BLaER1 treated with 17β-estradiol and CSF1 and Interleukin-3, amounts not matched to agents 10 nM and 100 nM (cell line): ENCODE results near the gene ANKRD31.
"Not testable (repeated sequence)": the region's sequence is repeated elsewhere in the genome, so short reads cannot be mapped to it uniquely, and the experiment has no call there.

Experiments used
- H3K27ac ChIP-seq, 11 experiments: shearing (Covaris generic); formaldehyde crosslinking; 2 replicates each; pipeline ENCODE4 v1.8.1; 2022
- H3K27me3 ChIP-seq, 11 experiments: shearing (Covaris generic); formaldehyde crosslinking; 2 replicates each; pipeline ENCODE4 v1.8.1; 2022
- H3K36me3 ChIP-seq, 11 experiments: shearing (Covaris generic); formaldehyde crosslinking; 2 replicates each; pipeline ENCODE4 v1.8.1; 2022
- H3K4me1 ChIP-seq, 10 experiments: shearing (Covaris generic); formaldehyde crosslinking; 2 replicates each; pipeline ENCODE4 v1.8.1; 2022
- H3K4me2 ChIP-seq, 11 experiments: shearing (Covaris generic); formaldehyde crosslinking; 2 replicates each; pipeline ENCODE4 v1.8.1; 2022
- H3K4me3 ChIP-seq, 10 experiments: shearing (Covaris generic); formaldehyde crosslinking; 2 replicates each; pipeline ENCODE4 v1.8.1; 2022
- H3K9ac ChIP-seq, 11 experiments: shearing (Covaris generic); formaldehyde crosslinking; 2 replicates each; pipeline ENCODE4 v1.8.1; 2022
- H3K9me3 ChIP-seq, 11 experiments: shearing (Covaris generic); formaldehyde crosslinking; replicated peaks in 1 of 11; 2 replicates each; pipeline ENCODE4 v1.8.1; 2022
- H4K20me1 ChIP-seq, 11 experiments: shearing (Covaris generic); formaldehyde crosslinking; 2 replicates each; pipeline ENCODE4 v1.8.1; 2022
- Cebpa-rat ChIP-seq, 11 experiments: shearing (Covaris generic); IDR thresholded peaks; 2 replicates each; pipeline ENCODE4 v1.8.1; 2022

Gene ANKRD31

GRCh38 chr5:75168026-75168735, 68.5 kb downstream of the ANKRD31 start:
- no peak for TF ChIP-seq Cebpa-rat (IDR thresholded peaks at IDR 0.05)
- H3K4me1 ChIP-seq, result no peaks in the 10 kb centered on the region
- H3K36me3 ChIP-seq, result no peaks in the 10 kb centered on the region
- no peaks in the 10 kb centered on the region for H3K27me3 ChIP-seq
- H3K27ac ChIP-seq, result no peak overlapping the region
- no peaks in the 10 kb centered on the region for H4K20me1 ChIP-seq
- H3K9me3 ChIP-seq, result peaks cover 0 to 2% (median under 1%) of the 10 kb centered on the region in 11 experiments; a peak in 5 of 22 replicates
- no peak overlapping the region for H3K4me2 ChIP-seq
- no peak overlapping the region for H3K9ac ChIP-seq
- no peak overlapping the region for H3K4me3 ChIP-seq

- H3K27me3 ChIP-seq, result no peaks in the 10 kb centered on the region
- no peaks in the 10 kb centered on the region for H3K4me1 ChIP-seq
- no peak for TF ChIP-seq Cebpa-rat (IDR thresholded peaks at IDR 0.05)
- no peak overlapping the region for H3K4me3 ChIP-seq
- no peaks in the 10 kb centered on the region for H4K20me1 ChIP-seq
- H3K9ac ChIP-seq, result no peak overlapping the region
- H3K27ac ChIP-seq, result no peak overlapping the region
- H3K9me3 ChIP-seq, result peaks cover 3 to 10% (median 5%) of the 10 kb centered on the region in 11 experiments; a peak in 21 of 22 replicates
- H3K36me3 ChIP-seq, result no peaks in the 10 kb centered on the region
- H3K4me2 ChIP-seq, result no peak overlapping the region
Observed at GRCh38 chr5:75167345-75167744, 69.3 kb downstream of the ANKRD31 start.

DNA sequence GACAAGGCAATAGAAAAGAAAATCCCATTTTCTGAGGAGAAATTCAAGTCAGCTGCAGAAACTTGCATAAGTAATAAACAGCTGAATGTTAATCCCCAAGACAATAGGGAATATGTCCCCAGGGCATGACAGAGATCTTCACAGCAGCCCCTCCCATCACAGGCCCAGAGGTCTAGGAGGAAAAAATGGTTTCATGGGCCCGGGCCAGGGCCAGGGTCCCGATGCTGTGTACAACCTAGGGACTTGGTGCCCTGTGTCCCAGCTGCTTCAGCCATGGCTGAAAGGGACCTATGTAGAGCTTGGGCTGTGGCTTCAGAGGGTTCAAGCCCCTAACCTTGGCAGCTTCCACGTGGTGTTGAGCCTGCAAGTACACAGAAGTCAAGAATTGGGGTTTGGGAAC, 75.2 kb downstream of the ANKRD31 start:
- H3K36me3 ChIP-seq, H3K4me1 ChIP-seq, H3K4me2 ChIP-seq, H3K9ac ChIP-seq, H3K27me3 ChIP-seq, H3K27ac ChIP-seq, H4K20me1 ChIP-seq: not testable (repeated sequence)
- 0 out of 20 replicates have a peak overlapping the region, but pooled peaks of 1 of the 10 experiments have one; percentile 19 for H3K4me3 ChIP-seq
- H3K9me3 ChIP-seq, result peaks cover 39 to 58% (median 49%) of the 10 kb centered on the region in 11 experiments

DNA sequence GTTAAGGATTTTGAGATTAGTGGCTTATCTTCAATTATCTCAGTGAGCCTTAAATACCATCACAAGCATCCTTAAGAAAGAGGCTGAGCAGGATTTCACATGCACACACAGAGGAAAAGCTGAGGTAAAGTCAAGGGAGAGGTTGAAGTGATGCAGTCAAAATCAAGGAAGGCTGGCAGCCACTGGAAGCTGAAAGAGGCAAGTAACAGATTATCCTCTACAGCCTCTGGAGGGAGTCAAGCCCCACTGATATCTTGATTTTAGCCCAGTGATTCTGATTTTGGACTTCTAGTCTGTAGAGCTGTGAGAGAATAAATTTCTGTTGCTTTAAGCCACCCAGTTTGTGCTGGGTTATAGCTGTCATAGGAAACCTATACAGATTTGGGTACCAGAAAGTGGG, 80.1 kb downstream of the ANKRD31 start:
- Histone ChIP-seq H3K9me3 (peaks cover 26 to 46% (median 42%) of the 10 kb centered on the region in 11 experiments), H3K4me3 (no peak overlapping the region), H3K4me2 (no peak overlapping the region), H3K9ac (no peak overlapping the region), H4K20me1 (no peaks in the 10 kb centered on the region), H3K27me3 (no peaks in the 10 kb centered on the region), H3K27ac (no peak overlapping the region), H3K4me1 (no peaks in the 10 kb centered on the region), H3K36me3 (peaks cover 0 to 2% (median 0%) of the 10 kb centered on the region in 11 experiments; a peak in 2 of 22 replicates)
- TF ChIP-seq Cebpa-rat (IDR thresholded peaks at IDR 0.05), result no peak

- no peak overlapping the region for H3K27ac ChIP-seq
- no peak for TF ChIP-seq Cebpa-rat (IDR thresholded peaks at IDR 0.05)
- no peaks in the 10 kb centered on the region for H3K27me3 ChIP-seq
- peaks cover 6 to 10% (median 8%) of the 10 kb centered on the region in 10 experiments; a peak in 19 of 20 replicates for H3K4me1 ChIP-seq
- H3K4me2 ChIP-seq, result no peak overlapping the region
- H3K9ac ChIP-seq, result no peak overlapping the region
- no peaks in the 10 kb centered on the region for H3K36me3 ChIP-seq
- peaks cover 0 to 19% (median 11%) of the 10 kb centered on the region in 11 experiments; a peak in 14 of 22 replicates for H3K9me3 ChIP-seq
- no peak overlapping the region for H3K4me3 ChIP-seq
- no peaks in the 10 kb centered on the region for H4K20me1 ChIP-seq
Observed at GRCh38 chr5:75152860-75153259, 83.8 kb downstream of the ANKRD31 start.

DNA sequence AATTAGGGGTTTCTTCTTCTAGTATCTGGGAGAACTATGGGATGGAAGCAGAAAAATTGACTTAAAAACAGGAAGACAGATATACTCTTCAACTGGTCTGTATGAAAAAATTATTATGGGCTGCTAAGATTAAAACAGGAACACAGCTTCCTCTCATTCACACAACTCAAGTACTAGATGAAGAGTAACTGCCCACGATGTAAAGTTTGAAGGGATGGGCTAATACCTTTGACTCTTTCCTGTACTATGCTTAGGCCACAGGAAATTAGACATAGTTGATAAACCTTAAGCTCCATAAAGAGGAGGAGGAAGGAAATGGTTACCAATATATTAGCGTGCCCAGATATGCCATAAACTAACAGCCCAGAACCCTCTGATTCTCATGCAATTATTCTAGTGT, 88.6 kb downstream of the ANKRD31 start:
- no peak overlapping the region; a peak in 1 of 22 replicates for H3K27ac ChIP-seq
- H3K9me3 ChIP-seq, result peaks cover 0 to 16% (median 10%) of the 10 kb centered on the region in 11 experiments; a peak in 12 of 22 replicates
- H4K20me1 ChIP-seq, result no peaks in the 10 kb centered on the region
- H3K9ac ChIP-seq, result no peak overlapping the region
- peaks cover 8 to 29% (median 24%) of the 10 kb centered on the region in 10 experiments; a peak in 19 of 20 replicates for H3K4me1 ChIP-seq
- no peaks in the 10 kb centered on the region for H3K27me3 ChIP-seq
- H3K4me2 ChIP-seq, result peak overlapping the region; percentile 12 to 52 (median 41); a peak in 19 of 22 replicates
- no peak for TF ChIP-seq Cebpa-rat (IDR thresholded peaks at IDR 0.05)
- no peaks in the 10 kb centered on the region for H3K36me3 ChIP-seq
- H3K4me3 ChIP-seq, result no peak overlapping the region

DNA sequence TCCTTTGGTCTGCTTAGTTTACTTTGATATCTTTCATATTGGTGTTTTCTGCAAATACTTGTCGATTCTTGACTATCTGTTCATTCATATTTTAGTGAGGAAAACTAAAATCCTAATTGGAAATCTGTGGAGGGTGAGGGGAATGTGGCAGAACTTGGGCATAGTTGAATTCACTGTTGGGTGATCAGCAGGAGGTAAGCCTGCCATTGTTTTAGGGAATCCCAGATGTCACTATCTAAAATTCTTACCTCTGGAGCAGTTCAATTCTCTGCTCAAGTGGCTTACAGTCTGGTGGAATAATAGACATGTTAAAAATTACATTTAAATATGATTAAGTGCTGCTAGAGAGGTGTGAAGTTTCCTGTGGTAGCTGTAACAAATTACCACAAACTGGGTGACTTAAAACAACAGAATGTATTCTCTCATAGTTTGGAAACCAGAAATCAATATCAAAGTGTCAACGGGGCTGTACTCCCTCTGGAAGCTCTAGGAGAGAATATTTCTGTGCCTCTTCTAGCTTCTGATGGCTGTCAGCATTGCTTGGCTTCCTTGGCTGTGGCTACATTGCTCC, 94.0 kb downstream of the ANKRD31 start:
- H3K9ac ChIP-seq, result no peak overlapping the region
- no peak overlapping the region for H3K4me3 ChIP-seq
- H3K27me3 ChIP-seq, result no peaks in the 10 kb centered on the region
- no peak for TF ChIP-seq Cebpa-rat (IDR thresholded peaks at IDR 0.05)
- no peaks in the 10 kb centered on the region for H3K36me3 ChIP-seq
- no peak overlapping the region for H3K27ac ChIP-seq
- H3K4me1 ChIP-seq, result peaks cover 0 to 19% (median 14%) of the 10 kb centered on the region in 10 experiments; a peak in 17 of 20 replicates
- H4K20me1 ChIP-seq, result no peaks in the 10 kb centered on the region
- no peak overlapping the region for H3K4me2 ChIP-seq
- peaks cover 0 to 8% (median 0%) of the 10 kb centered on the region in 11 experiments; a peak in 4 of 22 replicates for H3K9me3 ChIP-seq

DNA sequence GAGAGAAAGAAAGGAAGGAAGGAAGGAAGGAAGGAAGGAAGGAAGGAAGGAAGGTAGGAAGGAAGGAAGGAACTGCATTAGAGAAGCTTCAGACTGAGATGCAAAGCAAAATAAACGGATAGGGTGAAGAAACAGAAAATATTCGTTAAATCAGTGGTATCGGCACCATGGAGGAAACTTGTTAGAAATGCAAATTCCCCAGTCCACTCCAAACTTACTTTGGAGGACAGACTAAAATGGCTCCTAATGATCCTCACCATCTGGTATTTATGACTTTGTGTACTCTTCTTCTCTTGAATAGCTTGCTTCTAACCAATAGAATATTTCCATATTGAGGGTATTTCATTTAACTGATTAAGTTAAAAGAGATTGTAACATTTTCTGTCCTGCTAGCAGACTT, 96.4 kb downstream of the ANKRD31 start:
- no peaks in the 10 kb centered on the region for H3K36me3 ChIP-seq
- no peak for TF ChIP-seq Cebpa-rat (IDR thresholded peaks at IDR 0.05)
- H3K27ac ChIP-seq, result no peak overlapping the region
- no peaks in the 10 kb centered on the region for H3K4me1 ChIP-seq
- no peak overlapping the region for H3K4me2 ChIP-seq
- no peak overlapping the region for H3K9ac ChIP-seq
- H3K9me3 ChIP-seq, result peaks cover 0 to 8% (median 0%) of the 10 kb centered on the region in 11 experiments; a peak in 4 of 22 replicates
- no peak overlapping the region for H3K4me3 ChIP-seq
- H4K20me1 ChIP-seq, result no peaks in the 10 kb centered on the region
- no peaks in the 10 kb centered on the region for H3K27me3 ChIP-seq

GRCh38 chr5:75138689-75139088, 98.0 kb downstream of the ANKRD31 start:
- no peak overlapping the region for H3K27ac ChIP-seq
- no peaks in the 10 kb centered on the region for H3K36me3 ChIP-seq
- H4K20me1 ChIP-seq, result no peaks in the 10 kb centered on the region
- TF ChIP-seq Cebpa-rat (IDR thresholded peaks at IDR 0.05), result no peak
- no peak overlapping the region for H3K9ac ChIP-seq
- peaks cover 0 to 8% (median 0%) of the 10 kb centered on the region in 11 experiments; a peak in 4 of 22 replicates for H3K9me3 ChIP-seq
- no peak overlapping the region for H3K4me2 ChIP-seq
- no peak overlapping the region for H3K4me3 ChIP-seq
- H3K27me3 ChIP-seq, result no peaks in the 10 kb centered on the region
- H3K4me1 ChIP-seq, result no peaks in the 10 kb centered on the region
